Gastroesophageal sphincter (tissue), 3 donors: Measurements from ENCODE around the gene TBC1D22B.

Experiments used
- EP300 ChIP-seq: sonication (generic); formaldehyde crosslinking; IDR thresholded peaks from one replicate; pipeline ENCODE4 v1.6.1; 2017; ENCODE audit warnings: antibody characterized with exemption, mild to moderate bottlenecking
- POLR2A ChIP-seq, 2 donors: fragments of 450-650 bp; IDR thresholded peaks; one replicate each; pipeline ENCODE4 v1.6.1; 2017; ENCODE audit warnings: antibody characterized with exemption in 2 of 2, mild to moderate bottlenecking in 2 of 2, moderate library complexity in 1 of 2
- POLR2AphosphoS5 ChIP-seq: sonication (generic); formaldehyde crosslinking; IDR thresholded peaks from one replicate; pipeline ENCODE4 v1.6.1; 2017; ENCODE audit warnings: antibody characterized with exemption
- TF ChIP-seq, protein P1 (sequence below), 4 experiments: fragments of 200-600 bp in 2 of 4; fragments of 450-650 bp in 2 of 4; sonication (generic) in 1 of 4; IDR thresholded peaks; one replicate each; pipeline ENCODE4 v1.5.1; 2017 to 2019; ENCODE audit warnings: antibody characterized with exemption in 4 of 4, mild to moderate bottlenecking in 2 of 4, moderate library complexity in 2 of 4

DNA sequence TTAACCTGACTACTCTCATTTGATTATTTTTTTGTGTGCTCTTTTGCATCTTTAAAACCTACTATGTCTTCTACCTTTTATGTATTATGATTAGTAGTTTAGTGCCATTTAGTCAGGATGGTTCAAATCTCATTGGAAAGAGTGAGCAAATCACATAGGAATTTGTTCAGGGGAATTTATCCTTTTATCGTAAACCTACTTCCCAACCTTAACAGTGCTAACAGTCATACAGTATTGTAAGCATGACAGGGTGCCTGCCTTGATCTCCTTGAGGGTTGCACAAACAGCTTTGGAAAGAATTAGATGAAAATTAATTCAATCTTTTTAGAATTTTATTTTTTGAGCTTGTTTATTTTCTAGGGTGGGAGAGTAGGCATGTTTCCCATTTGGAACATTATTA, 114.5 kb downstream of the TBC1D22B start:
- TF ChIP-seq POLR2A (IDR thresholded peaks at IDR 0.05) (no peak), EP300 (no peak), POLR2AphosphoS5 (no peak)
- TF ChIP-seq, protein P1, sequence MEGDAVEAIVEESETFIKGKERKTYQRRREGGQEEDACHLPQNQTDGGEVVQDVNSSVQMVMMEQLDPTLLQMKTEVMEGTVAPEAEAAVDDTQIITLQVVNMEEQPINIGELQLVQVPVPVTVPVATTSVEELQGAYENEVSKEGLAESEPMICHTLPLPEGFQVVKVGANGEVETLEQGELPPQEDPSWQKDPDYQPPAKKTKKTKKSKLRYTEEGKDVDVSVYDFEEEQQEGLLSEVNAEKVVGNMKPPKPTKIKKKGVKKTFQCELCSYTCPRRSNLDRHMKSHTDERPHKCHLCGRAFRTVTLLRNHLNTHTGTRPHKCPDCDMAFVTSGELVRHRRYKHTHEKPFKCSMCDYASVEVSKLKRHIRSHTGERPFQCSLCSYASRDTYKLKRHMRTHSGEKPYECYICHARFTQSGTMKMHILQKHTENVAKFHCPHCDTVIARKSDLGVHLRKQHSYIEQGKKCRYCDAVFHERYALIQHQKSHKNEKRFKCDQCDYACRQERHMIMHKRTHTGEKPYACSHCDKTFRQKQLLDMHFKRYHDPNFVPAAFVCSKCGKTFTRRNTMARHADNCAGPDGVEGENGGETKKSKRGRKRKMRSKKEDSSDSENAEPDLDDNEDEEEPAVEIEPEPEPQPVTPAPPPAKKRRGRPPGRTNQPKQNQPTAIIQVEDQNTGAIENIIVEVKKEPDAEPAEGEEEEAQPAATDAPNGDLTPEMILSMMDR (IDR thresholded peaks at IDR 0.05): no peak
